Body of pancreas (tissue), 4 donors: ENCODE results near the gene CCL19.

ENCODE experiments used
- POLR2A ChIP-seq, 3 donors: fragments of 450-650 bp; IDR thresholded peaks; one replicate each; pipeline ENCODE4 v1.6.1; 2016; ENCODE audit warnings: antibody characterized with exemption in 3 of 3, mild to moderate bottlenecking in 2 of 3
- TF ChIP-seq, protein P1 (sequence below), 7 experiments: fragments of 450-650 bp in 4 of 7; fragments of 200-600 bp in 3 of 7; sonication (generic) in 3 of 7; IDR thresholded peaks; one replicate each; pipeline ENCODE4 v1.5.1; 2016 to 2019; ENCODE audit warnings: antibody characterized with exemption in 7 of 7

- TF ChIP-seq, protein P1, sequence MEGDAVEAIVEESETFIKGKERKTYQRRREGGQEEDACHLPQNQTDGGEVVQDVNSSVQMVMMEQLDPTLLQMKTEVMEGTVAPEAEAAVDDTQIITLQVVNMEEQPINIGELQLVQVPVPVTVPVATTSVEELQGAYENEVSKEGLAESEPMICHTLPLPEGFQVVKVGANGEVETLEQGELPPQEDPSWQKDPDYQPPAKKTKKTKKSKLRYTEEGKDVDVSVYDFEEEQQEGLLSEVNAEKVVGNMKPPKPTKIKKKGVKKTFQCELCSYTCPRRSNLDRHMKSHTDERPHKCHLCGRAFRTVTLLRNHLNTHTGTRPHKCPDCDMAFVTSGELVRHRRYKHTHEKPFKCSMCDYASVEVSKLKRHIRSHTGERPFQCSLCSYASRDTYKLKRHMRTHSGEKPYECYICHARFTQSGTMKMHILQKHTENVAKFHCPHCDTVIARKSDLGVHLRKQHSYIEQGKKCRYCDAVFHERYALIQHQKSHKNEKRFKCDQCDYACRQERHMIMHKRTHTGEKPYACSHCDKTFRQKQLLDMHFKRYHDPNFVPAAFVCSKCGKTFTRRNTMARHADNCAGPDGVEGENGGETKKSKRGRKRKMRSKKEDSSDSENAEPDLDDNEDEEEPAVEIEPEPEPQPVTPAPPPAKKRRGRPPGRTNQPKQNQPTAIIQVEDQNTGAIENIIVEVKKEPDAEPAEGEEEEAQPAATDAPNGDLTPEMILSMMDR (IDR thresholded peaks at IDR 0.05), result no peak
- TF ChIP-seq POLR2A (IDR thresholded peaks at IDR 0.05), result no peak
Measured at GRCh38 chr9:34732886-34733285, 41.8 kb upstream of the CCL19 start.
